ENCODE data around the gene CTIF.

- TF ChIP-seq RCOR1 (IDR thresholded peaks at IDR 0.05; ENCODE audit: low read length) (no peak), RAD21 (IDR thresholded peaks at IDR 0.05; ENCODE audit: low read length) (no peak), POLR2AphosphoS5 (IDR thresholded peaks at IDR 0.05; ENCODE audit: low read depth, low read length) (no peak)
- TF ChIP-seq, protein P1, sequence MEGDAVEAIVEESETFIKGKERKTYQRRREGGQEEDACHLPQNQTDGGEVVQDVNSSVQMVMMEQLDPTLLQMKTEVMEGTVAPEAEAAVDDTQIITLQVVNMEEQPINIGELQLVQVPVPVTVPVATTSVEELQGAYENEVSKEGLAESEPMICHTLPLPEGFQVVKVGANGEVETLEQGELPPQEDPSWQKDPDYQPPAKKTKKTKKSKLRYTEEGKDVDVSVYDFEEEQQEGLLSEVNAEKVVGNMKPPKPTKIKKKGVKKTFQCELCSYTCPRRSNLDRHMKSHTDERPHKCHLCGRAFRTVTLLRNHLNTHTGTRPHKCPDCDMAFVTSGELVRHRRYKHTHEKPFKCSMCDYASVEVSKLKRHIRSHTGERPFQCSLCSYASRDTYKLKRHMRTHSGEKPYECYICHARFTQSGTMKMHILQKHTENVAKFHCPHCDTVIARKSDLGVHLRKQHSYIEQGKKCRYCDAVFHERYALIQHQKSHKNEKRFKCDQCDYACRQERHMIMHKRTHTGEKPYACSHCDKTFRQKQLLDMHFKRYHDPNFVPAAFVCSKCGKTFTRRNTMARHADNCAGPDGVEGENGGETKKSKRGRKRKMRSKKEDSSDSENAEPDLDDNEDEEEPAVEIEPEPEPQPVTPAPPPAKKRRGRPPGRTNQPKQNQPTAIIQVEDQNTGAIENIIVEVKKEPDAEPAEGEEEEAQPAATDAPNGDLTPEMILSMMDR (IDR thresholded peaks at IDR 0.05): no peak
- TF ChIP-seq, protein P2, sequence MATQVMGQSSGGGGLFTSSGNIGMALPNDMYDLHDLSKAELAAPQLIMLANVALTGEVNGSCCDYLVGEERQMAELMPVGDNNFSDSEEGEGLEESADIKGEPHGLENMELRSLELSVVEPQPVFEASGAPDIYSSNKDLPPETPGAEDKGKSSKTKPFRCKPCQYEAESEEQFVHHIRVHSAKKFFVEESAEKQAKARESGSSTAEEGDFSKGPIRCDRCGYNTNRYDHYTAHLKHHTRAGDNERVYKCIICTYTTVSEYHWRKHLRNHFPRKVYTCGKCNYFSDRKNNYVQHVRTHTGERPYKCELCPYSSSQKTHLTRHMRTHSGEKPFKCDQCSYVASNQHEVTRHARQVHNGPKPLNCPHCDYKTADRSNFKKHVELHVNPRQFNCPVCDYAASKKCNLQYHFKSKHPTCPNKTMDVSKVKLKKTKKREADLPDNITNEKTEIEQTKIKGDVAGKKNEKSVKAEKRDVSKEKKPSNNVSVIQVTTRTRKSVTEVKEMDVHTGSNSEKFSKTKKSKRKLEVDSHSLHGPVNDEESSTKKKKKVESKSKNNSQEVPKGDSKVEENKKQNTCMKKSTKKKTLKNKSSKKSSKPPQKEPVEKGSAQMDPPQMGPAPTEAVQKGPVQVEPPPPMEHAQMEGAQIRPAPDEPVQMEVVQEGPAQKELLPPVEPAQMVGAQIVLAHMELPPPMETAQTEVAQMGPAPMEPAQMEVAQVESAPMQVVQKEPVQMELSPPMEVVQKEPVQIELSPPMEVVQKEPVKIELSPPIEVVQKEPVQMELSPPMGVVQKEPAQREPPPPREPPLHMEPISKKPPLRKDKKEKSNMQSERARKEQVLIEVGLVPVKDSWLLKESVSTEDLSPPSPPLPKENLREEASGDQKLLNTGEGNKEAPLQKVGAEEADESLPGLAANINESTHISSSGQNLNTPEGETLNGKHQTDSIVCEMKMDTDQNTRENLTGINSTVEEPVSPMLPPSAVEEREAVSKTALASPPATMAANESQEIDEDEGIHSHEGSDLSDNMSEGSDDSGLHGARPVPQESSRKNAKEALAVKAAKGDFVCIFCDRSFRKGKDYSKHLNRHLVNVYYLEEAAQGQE (IDR thresholded peaks at IDR 0.05; ENCODE audit: low read depth, low read length): no peak
Observed at GRCh38 chr18:48546396-48546795, 7.6 kb downstream of the CTIF start.

All from SK-N-SH (cell line).